HG02588 (cell line): ENCODE measurements around the gene MNX1.

Source experiments
- ATAC-seq: cut with Tn5 transposase; IDR thresholded peaks from one replicate; pipeline ENCODE4 v1.9.1; 2021; ENCODE audit warnings: mild to moderate bottlenecking, moderate library complexity; ENCODE audit not compliant: unreplicated experiment

MNX1 gene

DNA sequence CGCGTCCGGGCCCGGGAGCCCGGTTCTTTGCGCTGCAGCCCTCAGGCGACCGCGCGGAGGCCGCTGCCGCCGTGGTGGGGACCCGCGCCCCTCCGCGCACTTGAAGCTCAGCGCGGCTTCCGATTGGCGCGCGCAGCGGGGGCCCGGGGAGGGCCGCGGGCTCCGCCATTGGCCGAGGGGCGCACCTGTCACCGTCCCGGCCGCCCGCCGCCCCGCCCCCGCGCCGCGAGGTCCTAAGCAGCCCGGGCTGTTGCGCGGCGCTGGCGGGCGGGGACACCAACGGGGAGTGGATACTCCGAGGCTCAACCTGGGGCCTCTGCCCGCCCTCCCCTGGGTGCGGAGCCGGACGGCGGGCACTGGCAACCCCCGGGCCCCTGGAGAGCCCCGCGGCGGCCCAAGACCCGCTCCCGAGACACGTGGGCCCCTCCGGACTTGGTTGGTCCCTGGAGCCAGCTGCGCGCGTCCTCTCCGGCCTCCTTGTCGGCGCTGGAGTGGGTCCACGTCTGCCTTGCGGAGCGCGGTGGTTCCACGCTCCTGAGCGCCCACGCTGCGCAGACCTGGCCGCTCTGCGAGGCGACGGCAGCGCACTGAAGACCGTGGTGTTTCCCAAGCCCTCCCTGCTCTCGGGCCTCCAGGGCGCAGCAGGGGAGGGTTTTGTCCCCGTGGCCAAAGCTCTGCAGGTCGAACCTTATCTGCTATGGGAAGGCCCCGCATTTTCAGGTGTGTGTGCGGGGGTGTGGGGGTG, at the start of gene MNX1:
TSS of gene MNX1 (minus strand) at position 76 of the 745 bp plus-strand sequence. CDS start 313 bp downstream, outside the sequence.
- ATAC-seq = peak; percentile 75

DNA sequence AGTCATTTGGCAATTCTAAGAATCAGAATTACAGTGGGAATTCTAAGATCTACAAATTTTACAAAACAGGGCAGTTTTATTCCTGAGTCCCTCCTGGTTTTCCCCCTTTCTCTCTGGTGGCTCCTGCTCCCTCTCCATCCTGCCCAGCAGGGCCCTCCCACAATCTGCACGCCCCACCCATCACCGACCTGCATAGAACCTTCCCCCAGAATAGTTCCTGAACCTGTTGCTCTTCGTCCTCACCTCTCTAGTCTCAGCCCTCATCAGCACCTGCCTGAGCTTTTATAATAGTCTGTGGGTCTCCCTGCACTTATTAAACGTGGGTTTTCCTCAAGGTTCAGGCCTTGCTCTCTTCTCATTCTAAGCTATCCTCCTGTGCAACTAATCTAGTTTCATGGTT, 49.1 kb upstream of the MNX1 start:
- ATAC-seq = no peak

GRCh38 chr7:157058701-157059100, 48.2 kb upstream of the MNX1 start:
- no peak for ATAC-seq

GRCh38 chr7:157058068-157058467, 47.6 kb upstream of the MNX1 start:
- ATAC-seq = no peak

- ATAC-seq = no peak
Observed at GRCh38 chr7:157056957-157057902, 46.8 kb upstream of the MNX1 start.

DNA sequence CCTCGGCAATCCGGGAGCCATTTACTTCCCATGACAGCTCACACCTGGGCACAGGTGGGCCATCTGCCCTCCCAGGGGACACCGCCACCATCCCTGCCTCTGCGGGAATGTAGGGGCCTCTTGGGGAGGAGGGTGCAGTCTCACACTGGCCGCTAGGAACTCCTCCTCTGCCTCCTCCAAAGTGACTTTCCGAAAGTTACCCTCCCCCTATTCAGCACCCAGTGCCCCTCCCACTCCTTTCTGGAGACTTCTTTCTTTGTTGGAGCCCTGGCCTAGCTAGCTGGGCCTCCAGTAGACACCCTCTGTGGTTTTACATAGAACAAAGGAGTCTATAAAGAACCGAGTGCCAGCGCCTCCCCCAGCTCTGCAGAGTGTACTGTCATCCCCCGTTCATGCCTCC, 45.8 kb upstream of the MNX1 start:
- no peak for ATAC-seq

- no peak for ATAC-seq
Observed at GRCh38 chr7:157054927-157055326, 44.5 kb upstream of the MNX1 start.

- no peak for ATAC-seq
Observed at GRCh38 chr7:157053118-157053517, 42.7 kb upstream of the MNX1 start.

DNA sequence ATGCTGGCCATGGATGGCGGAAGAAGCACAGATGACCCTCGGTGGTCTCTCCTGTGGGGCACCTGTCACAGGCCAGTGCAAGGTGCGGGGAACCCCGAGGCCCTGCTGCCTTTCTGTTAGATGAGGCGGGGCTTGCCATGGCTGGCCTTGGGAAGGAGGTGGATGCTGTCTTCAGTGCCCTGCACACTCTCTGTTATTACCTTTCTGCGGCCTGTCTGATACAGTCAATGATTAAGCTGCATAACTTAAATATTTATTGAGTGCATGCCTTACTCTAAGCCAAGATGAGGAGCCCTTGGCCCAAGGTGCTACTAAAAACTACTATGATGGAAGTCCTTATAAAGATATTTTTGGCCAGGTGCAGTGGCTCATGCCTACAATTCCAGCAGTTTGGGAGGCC, 36.7 kb upstream of the MNX1 start:
- no peak for ATAC-seq

- no peak for ATAC-seq
Observed at GRCh38 chr7:157046681-157047080, 36.2 kb upstream of the MNX1 start.

GRCh38 chr7:157044943-157045660, 34.6 kb upstream of the MNX1 start:
- no peak for ATAC-seq

DNA sequence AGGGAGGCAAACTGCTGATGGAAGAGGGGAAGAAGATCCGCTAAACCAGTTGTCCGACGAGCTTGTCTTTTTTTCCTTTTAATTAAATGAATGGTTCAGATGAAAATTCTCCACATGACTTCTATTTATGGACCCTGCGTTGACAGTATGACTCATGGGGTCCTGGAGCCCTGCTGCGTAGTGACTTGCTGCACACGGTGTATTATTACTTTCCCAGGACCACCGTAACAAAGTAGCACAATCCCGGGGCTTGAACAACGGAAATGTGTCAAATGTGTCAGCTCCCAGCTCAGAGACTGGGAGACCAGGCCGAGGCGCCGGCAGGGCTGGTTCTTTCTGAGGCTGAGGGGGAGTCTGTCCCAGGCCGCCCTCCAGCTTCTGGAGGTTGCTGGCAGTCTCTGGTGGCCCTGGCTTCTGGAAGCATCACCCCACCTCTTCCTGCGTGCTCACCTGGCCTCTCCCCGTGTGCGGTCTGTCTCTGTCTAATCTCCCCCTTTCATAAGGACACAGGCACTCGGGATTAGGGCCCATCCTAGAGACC, 33.8 kb upstream of the MNX1 start:
- ATAC-seq = no peak

DNA sequence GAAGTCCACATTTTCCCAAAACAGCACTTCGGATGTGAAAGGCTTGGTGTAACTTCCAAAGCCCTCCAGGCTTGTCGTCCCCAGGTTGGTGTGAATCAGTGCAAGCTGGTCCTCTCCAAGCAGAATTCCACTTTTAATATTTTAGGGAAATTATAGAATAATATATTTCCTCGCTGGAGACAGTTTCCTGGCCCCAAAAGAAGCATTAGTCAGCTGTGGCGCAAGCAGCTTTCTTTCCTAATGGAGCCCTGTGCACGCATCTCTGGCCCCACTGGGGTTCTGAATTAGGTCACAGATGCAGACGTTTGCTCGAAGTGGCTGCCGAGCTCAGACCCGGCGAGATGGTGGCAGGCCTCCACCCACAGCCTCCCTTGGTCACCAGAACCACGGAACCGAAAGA, 33.3 kb upstream of the MNX1 start:
- ATAC-seq = no peak

GRCh38 chr7:157041514-157042277, 31.2 kb upstream of the MNX1 start:
- ATAC-seq = no peak

DNA sequence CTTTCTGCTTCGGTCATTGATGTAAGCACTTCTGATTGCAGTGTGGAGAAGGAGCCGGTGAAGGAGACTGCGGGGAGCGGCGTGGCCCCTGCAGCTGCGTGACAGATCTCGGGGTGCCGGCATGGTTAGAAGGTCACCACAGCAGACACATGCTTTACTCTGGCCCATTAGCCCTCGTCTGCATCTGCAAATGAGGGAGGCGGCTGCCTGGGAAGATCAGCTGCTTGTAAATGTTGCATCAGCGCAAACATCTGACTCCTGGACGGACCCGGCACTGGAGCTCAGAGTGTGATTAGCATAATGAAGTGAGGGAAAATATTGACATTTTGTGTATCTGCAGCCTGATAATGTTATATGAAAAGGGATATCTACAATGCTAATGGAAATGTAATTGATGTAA, 30.5 kb upstream of the MNX1 start:
- no peak for ATAC-seq

DNA sequence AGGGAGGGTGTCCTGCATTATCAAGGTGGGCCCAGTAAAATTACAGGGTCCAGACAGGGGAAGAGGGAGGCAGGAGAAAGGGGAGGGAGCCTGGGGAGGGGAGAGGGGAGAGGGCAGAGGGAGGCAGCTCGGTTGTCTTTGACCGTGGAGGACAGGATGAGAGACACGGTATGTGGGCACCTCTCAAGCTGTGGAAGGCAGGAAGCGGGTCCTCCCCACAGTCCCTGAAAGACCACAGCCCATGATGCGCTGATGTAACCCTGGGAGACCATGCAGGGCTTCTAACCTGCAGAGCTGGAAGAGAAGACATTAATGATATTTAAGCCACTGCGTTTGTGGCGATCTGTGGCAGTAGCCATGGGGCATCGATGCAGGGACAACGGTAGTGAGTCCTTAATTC, 27.2 kb upstream of the MNX1 start:
- no peak for ATAC-seq

GRCh38 chr7:157037028-157037427, 26.6 kb upstream of the MNX1 start:
- ATAC-seq = no peak

GRCh38 chr7:157035979-157036378, 25.5 kb upstream of the MNX1 start:
- ATAC-seq = no peak

DNA sequence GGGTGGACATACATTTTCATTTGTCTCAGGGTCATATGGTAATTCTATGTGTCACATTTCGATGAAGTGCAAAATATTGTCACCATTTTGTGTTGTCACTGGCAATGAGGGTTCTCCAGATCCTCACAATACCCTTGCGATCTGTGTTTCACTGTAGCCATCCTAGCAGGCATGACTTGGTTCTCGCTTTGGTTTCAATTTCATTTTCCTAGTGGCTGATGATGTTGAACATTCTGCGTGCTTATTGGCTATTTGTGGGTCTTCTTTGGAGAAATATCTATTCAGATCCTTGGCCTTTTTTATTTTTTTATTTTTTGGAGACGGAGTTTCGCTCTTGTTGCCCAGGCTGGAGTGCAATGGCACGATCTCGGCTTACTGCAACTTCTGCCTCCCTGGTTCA, 24.8 kb upstream of the MNX1 start:
- ATAC-seq = no peak
